Activated CD4-positive, alpha-beta T cell treated with anti-CD3 and anti-CD28 coated beads, Interleukin-2, amount 10 ng/mL, durations not matched to agents 24 days and 14 days (primary cell): ENCODE measurements around the gene BAG1. TPM values are rescaled to one million over a fixed set of nuclear protein-coding genes. Genes with fewer than 3 reads are reported as not detected.

Experiments used
- DNase-seq: peaks from one replicate; pipeline ENCODE4 v3.0.0; 2022
- H3K27ac Mint-ChIP-seq: one replicate; pipeline ENCODE4 v1.8.0; 2022; ENCODE audit warnings: mild to moderate bottlenecking, mixed read lengths
- H3K27me3 Mint-ChIP-seq: one replicate; pipeline ENCODE4 v1.8.0; 2022; ENCODE audit warnings: mixed read lengths
- H3K36me3 Mint-ChIP-seq: one replicate; pipeline ENCODE4 v1.8.0; 2022; ENCODE audit warnings: low read depth, mild to moderate bottlenecking, mixed read lengths
- H3K4me1 Mint-ChIP-seq: one replicate; pipeline ENCODE4 v1.8.0; 2021; ENCODE audit warnings: mixed read lengths
- H3K4me3 Mint-ChIP-seq: one replicate; pipeline ENCODE4 v1.8.0; 2022; ENCODE audit warnings: mild to moderate bottlenecking, moderate library complexity, mixed read lengths
- H3K9me3 Mint-ChIP-seq: one replicate; pipeline ENCODE4 v1.8.0; 2021; ENCODE audit warnings: mixed read lengths
- intact Hi-C: fragments of 100-400 bp; cut with micrococcal nuclease; formaldehyde crosslinking; loops from one replicate; pipeline ENCODE4 v1.15.1; 2023
- total RNA-seq: library from RNA; stranded (reverse); gene quantifications from 2 replicates; pipeline ENCODE4 v1.2.3, GENCODE V29; 2022

Gene BAG1
- total RNA-seq, 1 donor from 2014 or later: 72.4 TPM

DNA sequence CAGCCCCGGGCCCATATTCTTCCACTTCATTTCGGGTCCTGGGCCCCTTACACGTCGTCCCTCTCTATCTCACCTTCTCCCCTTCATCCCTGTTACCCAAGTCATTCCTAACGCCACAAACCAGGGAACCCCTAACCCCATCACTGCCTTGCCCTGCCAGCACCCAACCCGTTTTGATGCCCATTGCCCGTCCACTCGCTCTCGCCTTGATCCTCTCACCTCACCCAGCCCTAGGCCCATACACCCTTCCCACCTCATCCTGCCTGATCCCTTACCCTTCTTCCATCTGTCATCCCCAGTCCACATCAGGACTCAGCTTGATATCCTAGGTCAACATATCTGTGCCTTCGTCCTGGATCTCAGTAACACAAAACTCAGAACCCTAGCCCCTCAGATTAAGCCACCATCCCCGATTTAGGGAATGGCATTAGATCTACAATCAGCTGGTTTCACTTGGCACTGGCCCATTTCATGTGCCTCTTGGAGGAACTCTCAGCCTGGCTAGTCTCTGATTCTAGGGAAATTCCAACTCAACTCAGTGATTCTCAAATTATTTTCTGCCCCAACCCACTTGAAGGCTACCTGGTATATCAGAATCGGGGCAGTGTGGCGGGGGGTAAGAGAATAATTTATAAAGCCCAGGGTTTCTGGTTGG, 830 bp upstream of the BAG1 start:
- Mint-ChIP-seq H3K4me1 (peaks cover 45% of the 10 kb centered on the region), H3K27me3 (no peaks in the 10 kb centered on the region), H3K4me3 (peak overlapping the region; percentile 97), H3K27ac (peak overlapping the region; percentile 99), H3K9me3 (no peaks in the 10 kb centered on the region), H3K36me3 (peaks cover 63% of the 10 kb centered on the region)
- intact Hi-C loops: no loop called here
- DNase-seq: no peak

DNA sequence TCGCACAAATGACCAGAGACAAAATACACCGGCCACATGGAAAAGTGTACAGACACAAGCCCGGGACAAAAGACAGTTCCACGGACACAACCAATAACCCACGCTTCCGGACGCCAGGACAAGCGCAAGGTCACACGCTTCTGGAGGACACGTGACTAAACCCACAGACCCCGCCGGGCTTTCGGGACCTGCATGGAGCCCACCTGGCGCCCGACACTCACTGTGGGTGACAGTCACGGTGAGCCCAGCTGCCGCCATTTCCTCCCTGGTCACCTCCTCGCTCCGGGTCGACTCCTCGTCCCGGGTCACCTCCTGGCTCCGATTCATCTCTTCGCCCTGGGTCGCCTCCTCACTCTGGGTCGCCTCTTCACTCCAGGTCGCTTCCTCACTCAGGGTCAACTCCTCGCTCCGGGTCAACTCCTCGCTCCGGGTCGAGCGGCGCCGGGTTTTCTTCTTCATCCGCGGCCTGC, 470 bp downstream of the BAG1 start:
- DNase-seq: peak; percentile 86
- peaks cover 52% of the 10 kb centered on the region for H3K4me1 Mint-ChIP-seq
- H3K9me3 Mint-ChIP-seq: no peaks in the 10 kb centered on the region
- H3K4me3 Mint-ChIP-seq: peak overlapping the region; percentile 97
- peaks cover 71% of the 10 kb centered on the region for H3K36me3 Mint-ChIP-seq
- peak overlapping the region; percentile 96 for H3K27ac Mint-ChIP-seq
- H3K27me3 Mint-ChIP-seq: no peaks in the 10 kb centered on the region
- intact Hi-C loops: loop anchor here (1.0 kb wide), 6 partner anchors 26 to 239 kb away; partner anchors contain the start of genes B4GALT1, DNAJA1, NFX1 and SMU1

DNA sequence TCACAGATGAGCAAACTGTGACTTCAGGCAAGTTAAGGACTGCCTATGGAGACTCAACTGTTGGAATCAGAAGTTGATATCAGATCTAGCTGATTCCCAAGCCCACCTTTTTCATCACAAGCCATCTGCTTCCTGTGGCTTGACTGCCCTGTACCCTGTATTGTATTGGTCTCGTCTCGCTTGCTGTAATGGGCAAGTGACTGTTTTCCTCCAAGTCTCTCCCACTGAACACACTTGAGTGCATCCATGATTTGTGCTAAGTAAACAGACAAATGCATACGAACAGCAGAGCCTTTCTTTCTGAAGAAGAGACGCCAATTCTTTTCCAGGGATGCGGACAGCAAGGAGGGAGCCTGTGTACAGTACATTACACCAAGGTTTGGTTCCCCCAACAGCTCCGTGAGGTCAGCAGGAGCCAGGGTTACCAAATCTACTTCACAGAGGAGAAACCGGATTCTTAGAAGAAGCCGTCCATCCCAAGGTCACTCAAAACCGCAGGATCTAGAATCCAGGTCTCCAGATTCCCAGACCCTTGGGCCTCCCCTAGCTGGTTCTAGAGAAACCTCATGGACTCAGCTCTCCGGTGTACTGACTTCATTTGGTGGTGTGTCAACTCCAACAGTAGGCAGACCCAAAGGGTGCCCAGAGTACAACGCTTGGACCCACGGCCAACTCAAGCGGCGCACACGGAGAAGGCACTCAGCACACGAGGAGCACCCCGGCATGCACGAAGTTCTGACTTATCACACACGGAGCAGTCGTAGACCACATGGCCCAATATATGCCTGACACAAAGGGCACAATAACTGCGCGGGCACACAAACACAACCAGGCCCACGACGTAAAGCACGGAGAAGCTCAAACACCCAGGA, 1.1 kb downstream of the BAG1 start:
- H3K4me3 Mint-ChIP-seq: peak overlapping the region; percentile 97
- peaks cover 74% of the 10 kb centered on the region for H3K36me3 Mint-ChIP-seq
- DNase-seq: no peak
- peaks cover 56% of the 10 kb centered on the region for H3K4me1 Mint-ChIP-seq
- intact Hi-C loops: loop anchor here (1.0 kb wide), 6 partner anchors 27 to 238 kb away; partner anchors contain the start of genes B4GALT1, DNAJA1, NFX1 and SMU1
- H3K27ac Mint-ChIP-seq: peak overlapping the region; percentile 96
- no peaks in the 10 kb centered on the region for H3K27me3 Mint-ChIP-seq
- H3K9me3 Mint-ChIP-seq: no peaks in the 10 kb centered on the region

DNA sequence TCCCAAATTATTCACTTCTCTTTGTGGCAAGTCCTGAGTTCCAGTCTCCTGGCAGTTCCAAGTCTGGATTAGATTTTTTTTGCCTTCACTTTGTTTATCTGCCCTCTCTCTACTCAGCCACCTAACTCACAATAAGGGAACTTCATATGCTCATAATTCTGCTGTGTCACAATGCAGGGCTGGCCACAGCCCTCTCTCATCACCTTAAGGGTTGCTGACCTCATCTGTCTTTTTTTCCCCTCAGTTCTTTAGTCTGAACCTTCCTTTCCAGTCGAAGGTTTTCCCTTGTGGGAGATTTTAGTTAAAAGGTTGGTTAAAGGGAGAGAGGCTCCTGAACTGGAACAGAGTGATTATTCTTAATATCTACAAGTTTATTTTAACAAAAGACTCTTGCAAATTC, 4.1 kb downstream of the BAG1 start:
- intact Hi-C loops: no loop called here
- DNase-seq: no peak
- Mint-ChIP-seq H3K4me1 (peaks cover 29% of the 10 kb centered on the region), H3K27me3 (no peaks in the 10 kb centered on the region), H3K36me3 (peaks cover 76% of the 10 kb centered on the region), H3K27ac (no peak overlapping the region), H3K9me3 (no peaks in the 10 kb centered on the region), H3K4me3 (no peak overlapping the region)

DNA sequence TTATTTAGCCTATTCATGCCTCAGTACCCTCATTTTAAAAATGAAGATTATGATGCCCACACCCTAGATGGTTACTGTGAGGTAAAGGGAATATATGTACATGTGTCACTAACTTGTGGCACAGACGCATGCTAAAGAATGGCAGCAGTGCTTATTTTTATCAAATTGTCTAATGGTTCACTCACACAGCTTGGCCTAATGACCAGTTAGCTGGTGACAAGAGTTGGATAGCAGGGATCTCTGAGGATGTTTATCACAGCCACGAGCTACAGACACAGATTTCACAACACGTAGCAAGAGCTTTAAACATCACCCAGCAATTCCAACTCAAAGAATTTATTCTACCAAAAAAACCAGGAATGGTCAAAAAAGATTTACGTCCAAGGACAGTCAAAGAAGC, 7.2 kb downstream of the BAG1 start:
- Mint-ChIP-seq H3K9me3 (no peaks in the 10 kb centered on the region), H3K4me3 (no peak overlapping the region), H3K27me3 (no peaks in the 10 kb centered on the region), H3K36me3 (peaks cover 79% of the 10 kb centered on the region), H3K4me1 (peaks cover 14% of the 10 kb centered on the region), H3K27ac (no peak overlapping the region)
- DNase-seq: no peak
- intact Hi-C loops: no loop called here

DNA sequence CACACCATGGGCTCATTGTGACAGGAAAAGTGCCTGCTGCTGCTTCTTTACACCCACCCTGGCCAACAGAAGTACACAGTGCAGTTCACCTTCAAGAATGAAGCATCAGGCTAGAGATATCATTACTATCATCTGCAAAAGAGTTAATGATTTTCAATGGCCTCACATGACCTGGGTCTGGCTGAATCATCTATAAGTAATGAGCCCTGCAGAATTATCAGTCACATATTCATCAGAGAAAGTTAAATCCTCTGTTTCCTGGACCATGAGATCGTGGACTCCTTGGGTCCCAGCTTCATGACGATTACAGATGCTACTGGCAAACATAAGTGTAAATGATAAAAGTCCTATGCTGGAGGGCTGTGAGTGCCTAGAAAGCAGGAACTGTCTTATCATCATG, 8.3 kb downstream of the BAG1 start:
- intact Hi-C loops: no loop called here
- peaks cover 73% of the 10 kb centered on the region for H3K36me3 Mint-ChIP-seq
- no peak for DNase-seq
- no peaks in the 10 kb centered on the region for H3K27me3 Mint-ChIP-seq
- H3K9me3 Mint-ChIP-seq: no peaks in the 10 kb centered on the region
- no peak overlapping the region for H3K4me3 Mint-ChIP-seq
- H3K27ac Mint-ChIP-seq: no peak overlapping the region
- peaks cover 14% of the 10 kb centered on the region for H3K4me1 Mint-ChIP-seq

DNA sequence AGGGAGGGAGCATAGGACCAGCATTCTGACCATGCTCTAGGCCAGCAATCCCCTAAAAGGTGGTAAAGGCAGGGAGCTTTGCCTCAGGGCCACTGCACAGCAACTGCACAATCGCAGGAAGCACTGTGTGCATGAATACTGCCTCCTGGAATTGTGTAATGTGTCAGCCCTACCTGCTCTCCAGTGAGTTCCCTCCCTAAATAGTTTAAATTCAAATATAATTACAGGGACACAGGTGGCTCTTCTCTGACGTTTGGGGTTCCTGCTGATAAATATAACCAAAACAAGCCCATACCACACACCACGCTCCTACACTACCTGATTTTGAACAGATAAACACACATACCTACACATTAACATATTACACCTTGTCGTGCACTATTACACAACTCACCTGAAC, 9.0 kb downstream of the BAG1 start:
- H3K4me1 Mint-ChIP-seq: peaks cover 12% of the 10 kb centered on the region
- DNase-seq: no peak
- intact Hi-C loops: no loop called here
- H3K9me3 Mint-ChIP-seq: no peaks in the 10 kb centered on the region
- peaks cover 67% of the 10 kb centered on the region for H3K36me3 Mint-ChIP-seq
- no peak overlapping the region for H3K27ac Mint-ChIP-seq
- H3K4me3 Mint-ChIP-seq: no peak overlapping the region
- H3K27me3 Mint-ChIP-seq: no peaks in the 10 kb centered on the region

DNA sequence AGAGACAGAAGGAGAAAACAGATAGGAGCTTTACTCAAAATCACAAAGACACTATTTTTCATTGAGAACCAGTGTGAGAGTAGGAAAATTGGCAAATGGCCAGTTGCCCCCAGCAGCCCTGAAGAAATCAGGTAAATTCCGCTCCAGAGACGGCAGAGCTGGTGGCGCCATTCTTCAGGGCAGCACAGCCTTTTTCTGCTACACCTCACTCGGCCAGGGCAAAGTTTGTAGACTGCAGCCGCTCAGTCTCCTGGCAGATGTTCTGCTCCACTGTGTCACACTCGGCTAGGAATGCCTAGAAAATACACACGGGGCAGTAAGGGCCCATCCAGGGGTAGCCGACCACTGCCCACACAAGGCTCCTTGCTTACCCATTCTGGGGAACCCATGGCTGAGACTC, 9.5 kb downstream of the BAG1 start:
- Mint-ChIP-seq H3K27ac (peak overlapping the region; percentile 41), H3K9me3 (no peaks in the 10 kb centered on the region), H3K4me3 (no peak overlapping the region), H3K27me3 (no peaks in the 10 kb centered on the region), H3K36me3 (peaks cover 63% of the 10 kb centered on the region), H3K4me1 (peaks cover 9% of the 10 kb centered on the region)
- intact Hi-C loops: no loop called here
- DNase-seq: no peak

DNA sequence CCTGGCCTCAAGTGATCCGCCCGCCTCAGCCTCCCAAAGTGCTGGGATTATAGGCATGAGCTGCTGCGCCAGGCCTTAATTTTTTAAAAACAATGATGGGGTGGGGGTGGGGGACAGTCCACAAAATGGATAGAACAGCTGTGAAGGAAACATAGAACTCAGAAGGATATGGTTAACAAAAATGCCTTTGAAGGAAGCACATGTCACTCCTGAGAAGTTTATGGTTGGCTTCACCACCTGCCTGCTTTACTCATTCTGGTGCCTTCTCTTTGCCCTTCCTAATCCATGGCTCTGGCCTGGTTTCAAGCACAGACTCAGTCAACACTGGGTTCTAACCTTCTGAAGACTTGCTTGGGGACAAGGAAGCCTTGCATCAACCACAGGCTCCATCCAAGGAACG, 10.3 kb downstream of the BAG1 start:
- intact Hi-C loops: no loop called here

DNA sequence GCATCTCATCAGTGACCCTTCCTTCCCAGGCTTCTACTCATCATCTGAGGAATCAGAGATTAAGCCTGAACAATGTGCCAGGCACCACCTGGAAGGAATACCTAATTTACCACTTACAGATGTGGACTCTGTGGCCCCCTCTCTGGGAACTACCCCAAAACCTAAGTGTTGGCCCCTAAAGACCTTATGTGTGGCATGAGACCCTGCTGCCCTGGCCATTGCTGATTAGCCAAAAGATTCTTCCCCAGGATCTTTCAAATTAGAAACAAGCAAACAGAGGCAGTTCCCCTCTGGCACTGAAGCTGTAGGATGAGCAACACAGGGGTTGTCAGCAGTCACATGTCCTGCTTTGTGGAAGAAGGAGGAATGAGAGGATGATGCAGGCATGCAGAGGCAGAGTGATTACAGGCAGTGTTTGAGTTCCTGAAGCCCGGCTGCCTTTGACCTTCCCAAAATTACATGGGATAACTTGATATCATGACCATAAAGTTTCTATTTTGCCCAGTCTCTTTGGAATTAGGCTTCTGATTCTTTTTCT, 14.0 kb downstream of the BAG1 start:
- Mint-ChIP-seq H3K27ac (no peak overlapping the region), H3K36me3 (peaks cover 35% of the 10 kb centered on the region), H3K4me1 (peaks cover 2% of the 10 kb centered on the region)

More for the DNA sequence above, 10.3 kb downstream of the BAG1 start:
- Mint-ChIP-seq H3K36me3 (peaks cover 55% of the 10 kb centered on the region), H3K4me1 (peaks cover 6% of the 10 kb centered on the region), H3K27me3 (no peaks in the 10 kb centered on the region), H3K27ac (no peak overlapping the region), H3K9me3 (no peaks in the 10 kb centered on the region), H3K4me3 (no peak overlapping the region)
- no peak for DNase-seq

DNA sequence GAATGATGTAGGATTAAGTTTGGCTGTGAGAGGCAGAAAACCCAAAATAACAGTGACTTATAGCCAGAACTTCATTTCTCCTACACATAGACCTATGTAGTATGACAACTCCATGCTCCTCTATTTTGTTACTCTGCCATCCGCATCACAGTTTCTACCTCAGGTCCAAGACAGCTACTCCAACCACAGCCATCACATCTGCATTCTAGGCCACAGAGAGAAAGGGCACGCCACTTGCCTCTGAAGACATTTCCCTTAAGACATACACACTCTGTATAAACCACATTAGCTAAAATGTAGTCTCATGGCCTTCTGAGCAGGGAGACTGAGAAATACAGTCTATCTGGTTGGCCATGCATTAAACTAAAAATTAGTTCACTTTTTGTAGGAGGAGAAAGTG, 14.5 kb downstream of the BAG1 start:
- Mint-ChIP-seq H3K36me3 (peaks cover 34% of the 10 kb centered on the region), H3K4me1 (peaks cover 2% of the 10 kb centered on the region), H3K9me3 (no peaks in the 10 kb centered on the region), H3K27ac (peak overlapping the region; percentile 14), H3K4me3 (no peak overlapping the region), H3K27me3 (no peaks in the 10 kb centered on the region)
- intact Hi-C loops: no loop called here
- no peak for DNase-seq

More for the DNA sequence above, 14.0 kb downstream of the BAG1 start:
- intact Hi-C loops: no loop called here
- no peak overlapping the region for H3K4me3 Mint-ChIP-seq
- H3K9me3 Mint-ChIP-seq: no peaks in the 10 kb centered on the region
- no peak for DNase-seq
- H3K27me3 Mint-ChIP-seq: no peaks in the 10 kb centered on the region

DNA sequence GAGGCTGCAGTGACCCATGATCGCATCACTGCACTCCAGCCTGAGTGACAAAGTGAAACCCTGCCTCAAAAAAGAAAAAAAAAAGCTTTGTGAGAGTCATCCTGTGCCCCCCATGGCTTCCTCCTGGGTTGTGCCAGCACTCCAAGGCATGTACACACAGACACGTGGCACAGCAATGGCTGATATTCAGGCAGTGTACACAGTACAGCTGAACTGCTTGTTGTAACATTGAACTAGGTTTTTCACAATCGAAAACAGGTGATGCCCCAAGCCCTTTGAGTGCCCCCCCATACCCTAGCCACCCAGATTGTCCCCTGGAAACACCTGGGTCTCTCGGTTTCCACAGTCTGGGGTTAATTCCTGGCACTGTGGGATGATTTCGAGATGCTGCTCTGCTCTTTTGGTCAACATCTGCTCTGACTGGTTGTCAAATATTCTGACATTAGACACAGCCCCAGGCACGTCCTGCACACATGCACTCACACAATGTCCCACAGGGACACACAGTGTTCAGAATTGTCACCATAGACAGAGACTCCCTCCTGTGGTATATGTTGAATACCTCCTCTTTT, 15.3 kb downstream of the BAG1 start:
- no peak overlapping the region for H3K4me3 Mint-ChIP-seq
- H3K27me3 Mint-ChIP-seq: no peaks in the 10 kb centered on the region
- DNase-seq: no peak
- H3K36me3 Mint-ChIP-seq: peaks cover 27% of the 10 kb centered on the region
- no peaks in the 10 kb centered on the region for H3K9me3 Mint-ChIP-seq
- intact Hi-C loops: no loop called here
- peaks cover 2% of the 10 kb centered on the region for H3K4me1 Mint-ChIP-seq
- no peak overlapping the region for H3K27ac Mint-ChIP-seq

DNA sequence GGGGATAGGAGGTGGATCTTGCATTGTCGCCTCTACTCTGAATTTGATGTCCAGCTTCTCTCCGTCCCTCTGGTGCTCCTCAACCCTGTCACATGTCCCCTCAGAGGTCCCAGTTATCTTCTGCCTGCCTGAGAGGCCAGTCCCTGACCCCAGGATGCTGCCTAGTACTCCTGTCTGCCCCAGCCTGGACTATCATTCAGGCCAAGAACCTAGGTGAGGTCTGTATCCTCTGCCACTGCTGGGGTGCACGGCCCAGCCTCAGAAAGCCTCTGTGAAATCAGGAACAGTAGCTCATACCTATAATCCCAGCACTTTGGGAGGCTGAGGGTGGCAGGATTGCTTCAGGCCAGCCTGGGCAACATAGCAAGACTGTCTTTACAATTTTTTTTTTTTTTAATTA, 15.9 kb downstream of the BAG1 start:
- intact Hi-C loops: no loop called here
- Mint-ChIP-seq H3K4me3 (no peak overlapping the region), H3K9me3 (no peaks in the 10 kb centered on the region), H3K4me1 (peaks cover 6% of the 10 kb centered on the region), H3K27ac (no peak overlapping the region), H3K27me3 (no peaks in the 10 kb centered on the region), H3K36me3 (peaks cover 24% of the 10 kb centered on the region)
- no peak for DNase-seq
